ENCODE measurements around the gene BEAN1.

Gene BEAN1

DNA sequence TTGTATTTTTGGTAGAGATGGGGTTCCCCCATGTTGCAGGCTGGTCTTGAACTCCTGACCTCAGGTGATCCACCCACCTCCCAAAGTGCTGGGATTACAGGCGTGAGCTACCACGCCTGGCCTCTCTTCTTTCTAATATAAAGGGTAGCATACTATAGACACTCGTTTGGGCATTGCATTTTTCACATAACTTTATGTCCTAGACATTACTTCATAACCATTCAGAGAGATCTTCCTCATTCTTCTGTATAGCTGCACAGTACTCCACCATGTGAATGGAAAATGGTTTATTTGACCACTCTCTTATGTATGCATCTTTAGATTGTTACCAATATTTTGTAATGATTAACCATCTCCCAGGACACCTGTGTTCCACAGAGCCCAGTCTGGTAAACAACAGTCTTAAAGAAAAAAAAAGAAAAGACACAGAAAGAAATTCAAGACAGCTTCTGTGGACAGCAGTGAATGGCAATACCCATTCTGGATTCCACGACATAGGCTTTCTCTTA lies 80.7 kb downstream of the BEAN1 start:
- no peak overlapping the region for H3K9ac ChIP-seq (ENCODE audit: low read length)
- H3K4me3 ChIP-seq (ENCODE audit: low read length), result no peak overlapping the region
- no peak overlapping the region for H2BK120ac ChIP-seq (ENCODE audit: low read depth, low read length)
- H3K4me1 ChIP-seq (ENCODE audit: control insufficient read depth, low read depth, low read length), result peaks cover 2% of the 10 kb centered on the region
- H3K23ac ChIP-seq (ENCODE audit: low read length), result no peak overlapping the region
- no peak for DNase-seq
- no peak overlapping the region for H2BK15ac ChIP-seq (replicated peaks; ENCODE audit: low read depth)
- H3K4ac ChIP-seq (ENCODE audit: low read depth, low read length), result no peak overlapping the region
- H2BK5ac ChIP-seq (ENCODE audit: low read length), result no peak overlapping the region
- no peak overlapping the region for H3K18ac ChIP-seq (ENCODE audit: low read length)
- H3K4me2 ChIP-seq (ENCODE audit: low read length), result no peak overlapping the region
- no peaks in the 10 kb centered on the region for H3K79me1 ChIP-seq (ENCODE audit: low read length)
- no peak overlapping the region for H4K5ac ChIP-seq (ENCODE audit: low read length)
- H3K36me3 ChIP-seq (ENCODE audit: control insufficient read depth, insufficient read depth, low read length), result no peaks in the 10 kb centered on the region
- no peak overlapping the region for H2AK5ac ChIP-seq (ENCODE audit: low read length)
- H3K27ac ChIP-seq (ENCODE audit: low read depth, low read length), result no peak overlapping the region
- H3K56ac ChIP-seq (ENCODE audit: low read length), result no peak overlapping the region
- no peaks in the 10 kb centered on the region for H3K27me3 ChIP-seq (ENCODE audit: insufficient read depth, low read length, poor library complexity)
- H4K8ac ChIP-seq (ENCODE audit: low read depth, low read length), result no peak overlapping the region
- no CpG with 5 or more reads among the region's 4 CpGs for WGBS (ENCODE audit: extremely low coverage, insufficient coverage, low lambda C conversion rate)
- no peaks in the 10 kb centered on the region for H3K79me2 ChIP-seq (ENCODE audit: control insufficient read depth, insufficient read depth, low read length)

DNA sequence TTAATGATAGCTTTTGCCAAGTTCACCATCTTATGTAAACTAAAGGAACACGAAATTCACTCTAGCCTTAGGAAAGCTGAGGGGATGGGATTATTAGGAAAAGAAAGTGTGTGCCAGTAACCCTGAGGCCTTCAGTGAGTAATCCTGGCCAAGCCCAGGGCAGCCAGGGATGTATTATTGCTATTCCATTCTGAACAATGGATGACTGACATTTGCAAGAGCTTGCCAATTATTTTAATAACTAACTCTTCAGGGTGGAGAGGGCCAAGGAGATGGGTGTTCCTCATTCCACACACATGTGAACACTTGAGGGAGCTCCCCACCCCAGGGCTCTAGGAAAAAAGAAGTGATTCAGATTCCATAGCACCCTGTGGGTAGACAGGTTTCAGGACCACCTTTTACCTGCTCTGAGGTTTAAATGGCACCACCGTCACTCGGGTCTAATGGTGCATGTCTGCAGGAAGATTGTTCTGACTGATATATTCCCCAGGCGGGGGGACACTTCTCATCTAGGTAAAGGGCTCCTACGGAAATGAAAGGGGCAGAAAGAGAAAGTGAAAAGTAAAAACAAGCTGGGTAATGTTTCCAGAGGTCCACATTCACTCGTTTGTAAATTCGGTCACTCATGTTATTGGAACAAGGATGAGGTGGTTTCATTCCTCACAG lies 81.3 kb downstream of the BEAN1 start:
- no CpG with 5 or more reads among the region's 7 CpGs for WGBS (ENCODE audit: extremely low coverage, insufficient coverage, low lambda C conversion rate)
- no peaks in the 10 kb centered on the region for H3K27me3 ChIP-seq (ENCODE audit: insufficient read depth, low read length, poor library complexity)
- H3K79me2 ChIP-seq (ENCODE audit: control insufficient read depth, insufficient read depth, low read length), result no peaks in the 10 kb centered on the region
- H3K4me1 ChIP-seq (ENCODE audit: control insufficient read depth, low read depth, low read length), result peaks cover 2% of the 10 kb centered on the region
- H3K36me3 ChIP-seq (ENCODE audit: control insufficient read depth, insufficient read depth, low read length), result no peaks in the 10 kb centered on the region
- H2BK15ac ChIP-seq (replicated peaks; ENCODE audit: low read depth), result no peak overlapping the region
- no peak overlapping the region for H3K4me3 ChIP-seq (ENCODE audit: low read length)
- H3K56ac ChIP-seq (ENCODE audit: low read length), result no peak overlapping the region
- H2BK120ac ChIP-seq (ENCODE audit: low read depth, low read length), result no peak overlapping the region
- no peaks in the 10 kb centered on the region for H3K79me1 ChIP-seq (ENCODE audit: low read length)
- H2AK5ac ChIP-seq (ENCODE audit: low read length), result no peak overlapping the region
- H3K9ac ChIP-seq (ENCODE audit: low read length), result no peak overlapping the region
- H3K18ac ChIP-seq (ENCODE audit: low read length), result no peak overlapping the region
- H3K4ac ChIP-seq (ENCODE audit: low read depth, low read length), result no peak overlapping the region
- H4K5ac ChIP-seq (ENCODE audit: low read length), result no peak overlapping the region
- H3K27ac ChIP-seq (ENCODE audit: low read depth, low read length), result no peak overlapping the region
- H3K23ac ChIP-seq (ENCODE audit: low read length), result no peak overlapping the region
- no peak for DNase-seq
- H4K8ac ChIP-seq (ENCODE audit: low read depth, low read length), result no peak overlapping the region
- H2BK5ac ChIP-seq (ENCODE audit: low read length), result no peak overlapping the region
- no peak overlapping the region for H3K4me2 ChIP-seq (ENCODE audit: low read length)

DNA sequence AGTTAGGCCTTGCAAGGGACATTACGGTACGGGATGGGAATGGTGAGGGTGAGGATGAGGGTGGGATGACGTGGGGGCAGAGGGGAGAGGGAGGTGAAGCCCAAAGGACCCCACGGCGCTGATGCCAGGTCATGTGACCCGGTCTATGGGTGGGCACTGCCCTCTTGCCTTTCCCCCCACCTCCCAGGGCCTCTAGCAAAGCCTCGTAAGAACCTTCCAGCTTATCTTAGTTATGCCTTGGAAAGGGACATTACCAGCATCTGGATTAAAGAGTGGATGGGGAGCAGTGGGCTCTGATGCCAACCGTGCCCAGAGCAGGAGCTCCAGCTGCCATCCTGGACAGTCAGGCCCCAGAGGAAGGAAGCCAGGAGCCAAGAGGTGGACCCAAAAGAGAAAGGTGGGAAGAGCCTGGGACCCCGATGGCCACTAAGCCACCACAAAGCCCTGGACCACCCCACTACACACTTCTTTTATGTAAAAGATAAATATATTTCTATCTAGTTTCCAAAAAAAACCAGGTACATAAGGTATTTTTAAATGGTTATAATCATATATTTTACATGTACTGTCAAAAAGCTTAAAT lies 81.9 kb downstream of the BEAN1 start:
- H3K56ac ChIP-seq (ENCODE audit: low read length), result no peak overlapping the region
- H3K23ac ChIP-seq (ENCODE audit: low read length), result no peak overlapping the region
- DNase-seq, result no peak
- H3K36me3 ChIP-seq (ENCODE audit: control insufficient read depth, insufficient read depth, low read length), result no peaks in the 10 kb centered on the region
- no peaks in the 10 kb centered on the region for H3K27me3 ChIP-seq (ENCODE audit: insufficient read depth, low read length, poor library complexity)
- H3K4ac ChIP-seq (ENCODE audit: low read depth, low read length), result no peak overlapping the region
- no peak overlapping the region for H4K8ac ChIP-seq (ENCODE audit: low read depth, low read length)
- no peak overlapping the region for H3K4me2 ChIP-seq (ENCODE audit: low read length)
- no CpG with 5 or more reads among the region's 9 CpGs for WGBS (ENCODE audit: extremely low coverage, insufficient coverage, low lambda C conversion rate)
- H2BK5ac ChIP-seq (ENCODE audit: low read length), result no peak overlapping the region
- H3K79me2 ChIP-seq (ENCODE audit: control insufficient read depth, insufficient read depth, low read length), result no peaks in the 10 kb centered on the region
- H4K5ac ChIP-seq (ENCODE audit: low read length), result no peak overlapping the region
- no peaks in the 10 kb centered on the region for H3K79me1 ChIP-seq (ENCODE audit: low read length)
- H3K4me3 ChIP-seq (ENCODE audit: low read length), result no peak overlapping the region
- no peak overlapping the region for H3K9ac ChIP-seq (ENCODE audit: low read length)
- H3K18ac ChIP-seq (ENCODE audit: low read length), result no peak overlapping the region
- H2BK15ac ChIP-seq (replicated peaks; ENCODE audit: low read depth), result no peak overlapping the region
- H2AK5ac ChIP-seq (ENCODE audit: low read length), result no peak overlapping the region
- H3K4me1 ChIP-seq (ENCODE audit: control insufficient read depth, low read depth, low read length), result peaks cover 2% of the 10 kb centered on the region
- no peak overlapping the region for H3K27ac ChIP-seq (ENCODE audit: low read depth, low read length)
- no peak overlapping the region for H2BK120ac ChIP-seq (ENCODE audit: low read depth, low read length)

DNA sequence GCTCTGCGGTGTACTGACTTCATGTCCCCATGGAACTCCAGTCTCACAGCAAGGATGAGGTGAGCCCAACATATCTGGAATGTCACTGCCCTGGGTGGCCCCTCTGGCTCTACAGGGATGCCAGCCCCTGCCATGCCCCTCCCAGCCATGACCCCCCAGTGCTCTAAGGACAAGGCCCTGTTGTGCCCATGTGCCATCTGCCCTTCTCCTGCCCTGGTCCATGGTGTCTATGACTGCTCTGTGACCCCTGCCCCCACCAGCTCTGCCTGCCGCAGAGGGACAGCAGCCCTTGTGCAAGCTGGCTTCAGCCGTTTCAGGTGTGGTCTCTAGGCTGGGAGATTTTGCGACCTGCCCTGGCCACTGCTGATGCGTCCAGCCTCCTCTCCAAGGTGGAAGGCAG lies 82.5 kb downstream of the BEAN1 start:
- peaks cover 2% of the 10 kb centered on the region for H3K4me1 ChIP-seq (ENCODE audit: control insufficient read depth, low read depth, low read length)
- H3K79me1 ChIP-seq (ENCODE audit: low read length), result no peaks in the 10 kb centered on the region
- no peak overlapping the region for H3K56ac ChIP-seq (ENCODE audit: low read length)
- H2AK5ac ChIP-seq (ENCODE audit: low read length), result no peak overlapping the region
- H3K36me3 ChIP-seq (ENCODE audit: control insufficient read depth, insufficient read depth, low read length), result no peaks in the 10 kb centered on the region
- no peak overlapping the region for H3K4me2 ChIP-seq (ENCODE audit: low read length)
- H3K4ac ChIP-seq (ENCODE audit: low read depth, low read length), result no peak overlapping the region
- H2BK120ac ChIP-seq (ENCODE audit: low read depth, low read length), result no peak overlapping the region
- no peak overlapping the region for H3K18ac ChIP-seq (ENCODE audit: low read length)
- H3K27me3 ChIP-seq (ENCODE audit: insufficient read depth, low read length, poor library complexity), result no peaks in the 10 kb centered on the region
- WGBS (ENCODE audit: extremely low coverage, insufficient coverage, low lambda C conversion rate), result no CpG with 5 or more reads among the region's 5 CpGs
- no peak overlapping the region for H3K27ac ChIP-seq (ENCODE audit: low read depth, low read length)
- H4K5ac ChIP-seq (ENCODE audit: low read length), result no peak overlapping the region
- H3K4me3 ChIP-seq (ENCODE audit: low read length), result no peak overlapping the region
- no peak overlapping the region for H3K23ac ChIP-seq (ENCODE audit: low read length)
- no peak for DNase-seq
- H3K9ac ChIP-seq (ENCODE audit: low read length), result no peak overlapping the region
- no peak overlapping the region for H4K8ac ChIP-seq (ENCODE audit: low read depth, low read length)
- no peak overlapping the region for H2BK15ac ChIP-seq (replicated peaks; ENCODE audit: low read depth)
- H3K79me2 ChIP-seq (ENCODE audit: control insufficient read depth, insufficient read depth, low read length), result no peaks in the 10 kb centered on the region
- no peak overlapping the region for H2BK5ac ChIP-seq (ENCODE audit: low read length)

DNA sequence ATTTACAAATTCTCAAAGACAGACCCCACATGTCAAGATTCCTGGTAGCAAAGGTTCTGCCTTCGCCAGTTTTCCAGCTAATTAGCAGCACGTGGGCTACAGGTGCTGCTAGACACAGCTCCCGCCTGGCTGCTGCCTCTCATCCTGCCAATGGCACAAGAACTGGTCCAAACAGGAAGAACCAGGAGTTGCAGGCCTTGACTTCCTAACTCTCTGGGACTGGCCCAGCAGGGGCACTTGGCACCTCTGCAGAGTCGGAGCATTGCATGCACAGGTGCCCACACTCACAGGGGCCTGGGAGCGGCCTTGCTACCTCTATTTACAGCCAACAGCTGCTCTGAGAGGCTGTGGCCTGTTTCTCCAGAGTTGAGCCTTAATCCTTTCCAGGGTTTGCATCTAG lies 83.2 kb downstream of the BEAN1 start:
- WGBS (ENCODE audit: extremely low coverage, insufficient coverage, low lambda C conversion rate), result no CpG with 5 or more reads among the region's 5 CpGs
- H3K36me3 ChIP-seq (ENCODE audit: control insufficient read depth, insufficient read depth, low read length), result no peaks in the 10 kb centered on the region
- H3K56ac ChIP-seq (ENCODE audit: low read length), result no peak overlapping the region
- H3K79me1 ChIP-seq (ENCODE audit: low read length), result no peaks in the 10 kb centered on the region
- H2BK15ac ChIP-seq (replicated peaks; ENCODE audit: low read depth), result no peak overlapping the region
- H3K27ac ChIP-seq (ENCODE audit: low read depth, low read length), result no peak overlapping the region
- H3K27me3 ChIP-seq (ENCODE audit: insufficient read depth, low read length, poor library complexity), result no peaks in the 10 kb centered on the region
- H3K4ac ChIP-seq (ENCODE audit: low read depth, low read length), result no peak overlapping the region
- H4K5ac ChIP-seq (ENCODE audit: low read length), result no peak overlapping the region
- no peak overlapping the region for H3K4me2 ChIP-seq (ENCODE audit: low read length)
- no peak overlapping the region for H2BK120ac ChIP-seq (ENCODE audit: low read depth, low read length)
- no peak overlapping the region for H2AK5ac ChIP-seq (ENCODE audit: low read length)
- no peak for DNase-seq
- H3K79me2 ChIP-seq (ENCODE audit: control insufficient read depth, insufficient read depth, low read length), result no peaks in the 10 kb centered on the region
- H3K9ac ChIP-seq (ENCODE audit: low read length), result no peak overlapping the region
- H3K4me1 ChIP-seq (ENCODE audit: control insufficient read depth, low read depth, low read length), result peaks cover 2% of the 10 kb centered on the region
- no peak overlapping the region for H4K8ac ChIP-seq (ENCODE audit: low read depth, low read length)
- no peak overlapping the region for H3K4me3 ChIP-seq (ENCODE audit: low read length)
- H3K23ac ChIP-seq (ENCODE audit: low read length), result no peak overlapping the region
- H2BK5ac ChIP-seq (ENCODE audit: low read length), result no peak overlapping the region
- no peak overlapping the region for H3K18ac ChIP-seq (ENCODE audit: low read length)

All from mesendoderm (in vitro differentiated cells).